HEK293 (cell line): ENCODE results near the gene C2CD2L.

Source experiments
- BCL11B ChIP-seq: fragments of 450-650 bp; formaldehyde crosslinking; IDR thresholded peaks from 2 replicates; pipeline ENCODE4 v1.5.1; 2016; ENCODE audit warnings: low read depth, missing biosample characterization, missing genetic modification characterization
- GFI1B ChIP-seq: fragments of 450-650 bp; formaldehyde crosslinking; IDR thresholded peaks from 2 replicates; pipeline ENCODE4 v1.5.1; 2016; ENCODE audit warnings: missing biosample characterization, missing genetic modification characterization
- GLI2 ChIP-seq: fragments of 450-650 bp; formaldehyde crosslinking; IDR thresholded peaks from 2 replicates; pipeline ENCODE4; 2017; ENCODE audit warnings: missing biosample characterization, missing genetic modification characterization, low read depth, borderline replicate concordance
- INSM2 ChIP-seq: fragments of 450-650 bp; formaldehyde crosslinking; IDR thresholded peaks from 2 replicates; pipeline ENCODE4 v1.5.1; 2016; ENCODE audit warnings: missing biosample characterization, missing genetic modification characterization
- KLF10 ChIP-seq: fragments of 450-650 bp; IDR thresholded peaks from 2 replicates; pipeline ENCODE4 v1.5.1; 2018; ENCODE audit warnings: missing biosample characterization, mild to moderate bottlenecking, missing genetic modification characterization
- KLF16 ChIP-seq: fragments of 450-650 bp; formaldehyde crosslinking; IDR thresholded peaks from 2 replicates; pipeline ENCODE4 v1.5.1; 2017; ENCODE audit warnings: missing biosample characterization, missing genetic modification characterization
- KLF9 ChIP-seq: fragments of 450-650 bp; formaldehyde crosslinking; IDR thresholded peaks from 2 replicates; pipeline ENCODE4 v1.5.1; 2016; ENCODE audit warnings: missing biosample characterization, missing genetic modification characterization, low read depth
- MYNN ChIP-seq: fragments of 450-650 bp; formaldehyde crosslinking; IDR thresholded peaks from 2 replicates; pipeline ENCODE4 v1.5.1; 2016; ENCODE audit warnings: missing biosample characterization, missing genetic modification characterization, borderline replicate concordance
- SCRT2 ChIP-seq: fragments of 450-650 bp; formaldehyde crosslinking; IDR thresholded peaks from 2 replicates; pipeline ENCODE4 v1.5.1; 2016; ENCODE audit warnings: missing biosample characterization, missing genetic modification characterization
- SP3 ChIP-seq: fragments of 450-650 bp; formaldehyde crosslinking; IDR thresholded peaks from 2 replicates; pipeline ENCODE4 v1.5.1; 2016; ENCODE audit warnings: missing biosample characterization, missing genetic modification characterization
- ZBTB17 ChIP-seq: fragments of 450-650 bp; formaldehyde crosslinking; IDR thresholded peaks from 2 replicates; pipeline ENCODE4 v1.5.1; 2016; ENCODE audit warnings: missing biosample characterization, missing genetic modification characterization
- ZBTB48 ChIP-seq: fragments of 450-650 bp; formaldehyde crosslinking; IDR thresholded peaks from 2 replicates; pipeline ENCODE4 v1.5.1; 2016; ENCODE audit warnings: missing biosample characterization, missing genetic modification characterization
- ZBTB7A ChIP-seq: fragments of 450-650 bp; formaldehyde crosslinking; IDR thresholded peaks from 2 replicates; pipeline ENCODE4 v1.5.1; 2016; ENCODE audit warnings: low read depth, missing biosample characterization, missing genetic modification characterization
- ZBTB8A ChIP-seq: fragments of 450-650 bp; formaldehyde crosslinking; IDR thresholded peaks from 2 replicates; pipeline ENCODE4 v1.5.1; 2016; ENCODE audit warnings: missing biosample characterization, missing genetic modification characterization
- ZNF138 ChIP-seq: fragments of 450-650 bp; formaldehyde crosslinking; IDR thresholded peaks from 2 replicates; pipeline ENCODE4 v1.5.1; 2016; ENCODE audit warnings: missing biosample characterization, missing genetic modification characterization, borderline replicate concordance
- ZNF169 ChIP-seq: fragments of 450-650 bp; formaldehyde crosslinking; IDR thresholded peaks from 2 replicates; pipeline ENCODE4 v1.5.1; 2016; ENCODE audit warnings: missing biosample characterization, missing genetic modification characterization
- ZNF394 ChIP-seq: fragments of 450-650 bp; formaldehyde crosslinking; IDR thresholded peaks from 2 replicates; pipeline ENCODE4 v1.5.1; 2016; ENCODE audit warnings: missing biosample characterization, missing genetic modification characterization, mild to moderate bottlenecking, moderate library complexity, borderline replicate concordance
- ZNF433 ChIP-seq: fragments of 450-650 bp; formaldehyde crosslinking; IDR thresholded peaks from 2 replicates; pipeline ENCODE4 v1.5.1; 2016; ENCODE audit warnings: missing biosample characterization, missing genetic modification characterization, low read depth
- ZNF518A ChIP-seq: fragments of 450-650 bp; formaldehyde crosslinking; conservative IDR thresholded peaks from 2 replicates; pipeline ENCODE4 v1.5.1; 2016; ENCODE audit warnings: low read depth, missing biosample characterization, missing genetic modification characterization
- ZNF521 ChIP-seq: fragments of 450-650 bp; formaldehyde crosslinking; IDR thresholded peaks from 2 replicates; pipeline ENCODE4 v1.5.1; 2017; ENCODE audit warnings: missing biosample characterization, mild to moderate bottlenecking, missing genetic modification characterization
- ZNF548 ChIP-seq: fragments of 450-650 bp; formaldehyde crosslinking; IDR thresholded peaks from 2 replicates; pipeline ENCODE4 v1.5.1; 2016; ENCODE audit warnings: missing biosample characterization, missing genetic modification characterization
- ZNF571 ChIP-seq: fragments of 450-650 bp; formaldehyde crosslinking; IDR thresholded peaks from 2 replicates; pipeline ENCODE4 v1.5.0; 2017; ENCODE audit warnings: missing biosample characterization, missing genetic modification characterization
- ZNF600 ChIP-seq: fragments of 450-650 bp; formaldehyde crosslinking; IDR thresholded peaks from 2 replicates; pipeline ENCODE4 v1.5.1; 2016; ENCODE audit warnings: missing biosample characterization, missing genetic modification characterization
- ZNF629 ChIP-seq: fragments of 450-650 bp; formaldehyde crosslinking; IDR thresholded peaks from 2 replicates; pipeline ENCODE4 v1.5.1; 2017; ENCODE audit warnings: missing biosample characterization, missing genetic modification characterization
- ZNF658 ChIP-seq: fragments of 450-650 bp; formaldehyde crosslinking; IDR thresholded peaks from 2 replicates; pipeline ENCODE4; 2016; ENCODE audit warnings: missing biosample characterization, missing genetic modification characterization
- ZXDB ChIP-seq: fragments of 450-650 bp; formaldehyde crosslinking; IDR thresholded peaks from 2 replicates; pipeline ENCODE4 v1.5.1; 2016; ENCODE audit warnings: missing biosample characterization, missing genetic modification characterization
- TF ChIP-seq, protein P1 (sequence below): fragments of 450-650 bp; formaldehyde crosslinking; IDR thresholded peaks from 2 replicates; pipeline ENCODE4 v1.5.0; 2017; ENCODE audit warnings: missing biosample characterization, missing genetic modification characterization, borderline replicate concordance
- TF ChIP-seq, protein P2 (sequence below): fragments of 450-650 bp; formaldehyde crosslinking; IDR thresholded peaks from 2 replicates; pipeline ENCODE4 v1.5.1; 2016; ENCODE audit warnings: missing biosample characterization, missing genetic modification characterization

Gene C2CD2L

DNA sequence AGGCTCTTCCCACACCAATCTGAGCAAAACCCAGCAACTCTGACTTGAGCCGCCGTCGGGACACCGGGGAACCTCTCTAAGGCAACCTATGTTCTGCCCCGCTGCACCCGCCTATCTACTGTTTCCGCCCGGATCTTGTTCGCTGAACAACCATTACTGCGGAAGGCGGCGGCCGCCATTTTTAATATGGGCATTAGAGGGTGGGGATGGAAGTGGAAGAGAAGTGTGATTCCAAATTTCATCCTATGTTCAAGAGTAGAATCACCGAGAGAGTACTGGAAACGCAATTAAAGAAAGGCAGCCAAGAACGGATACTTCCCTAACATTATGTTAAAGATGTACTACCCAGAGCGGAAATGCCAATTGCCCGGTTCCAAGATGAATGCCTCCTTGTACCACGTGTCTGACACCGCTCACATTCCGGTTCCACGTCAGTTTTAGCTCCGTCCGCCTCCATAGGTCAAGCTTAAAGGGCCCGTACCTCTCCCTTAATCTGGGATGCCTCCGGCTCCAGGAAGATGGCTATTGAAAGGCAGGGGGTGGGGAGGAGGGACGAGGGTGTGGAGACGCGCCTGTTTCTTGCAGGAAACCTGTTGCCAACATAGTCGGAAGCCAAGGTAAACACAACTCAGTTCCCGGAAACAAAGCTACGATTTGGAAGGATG lies 5.3 kb upstream of the C2CD2L start, which contains the start of gene DPAGT1 (continued):
- peak; percentile 69 for TF ChIP-seq KLF10 (tag by site-specific recombination)
- no peak for TF ChIP-seq GLI2 (tag by site-specific recombination)
- no peak for TF ChIP-seq ZNF433
- TF ChIP-seq ZNF394 (tag by site-specific recombination), result 0 out of 2 replicates have a peak, but pooled peaks have one; percentile 52
- TF ChIP-seq, protein P1, sequence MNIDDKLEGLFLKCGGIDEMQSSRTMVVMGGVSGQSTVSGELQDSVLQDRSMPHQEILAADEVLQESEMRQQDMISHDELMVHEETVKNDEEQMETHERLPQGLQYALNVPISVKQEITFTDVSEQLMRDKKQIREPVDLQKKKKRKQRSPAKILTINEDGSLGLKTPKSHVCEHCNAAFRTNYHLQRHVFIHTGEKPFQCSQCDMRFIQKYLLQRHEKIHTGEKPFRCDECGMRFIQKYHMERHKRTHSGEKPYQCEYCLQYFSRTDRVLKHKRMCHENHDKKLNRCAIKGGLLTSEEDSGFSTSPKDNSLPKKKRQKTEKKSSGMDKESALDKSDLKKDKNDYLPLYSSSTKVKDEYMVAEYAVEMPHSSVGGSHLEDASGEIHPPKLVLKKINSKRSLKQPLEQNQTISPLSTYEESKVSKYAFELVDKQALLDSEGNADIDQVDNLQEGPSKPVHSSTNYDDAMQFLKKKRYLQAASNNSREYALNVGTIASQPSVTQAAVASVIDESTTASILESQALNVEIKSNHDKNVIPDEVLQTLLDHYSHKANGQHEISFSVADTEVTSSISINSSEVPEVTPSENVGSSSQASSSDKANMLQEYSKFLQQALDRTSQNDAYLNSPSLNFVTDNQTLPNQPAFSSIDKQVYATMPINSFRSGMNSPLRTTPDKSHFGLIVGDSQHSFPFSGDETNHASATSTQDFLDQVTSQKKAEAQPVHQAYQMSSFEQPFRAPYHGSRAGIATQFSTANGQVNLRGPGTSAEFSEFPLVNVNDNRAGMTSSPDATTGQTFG (tag by site-specific recombination), result no peak
- TF ChIP-seq BCL11B (tag by site-specific recombination), result no peak
- TF ChIP-seq SP3 (tag by site-specific recombination), result peak; percentile 74
- TF ChIP-seq ZNF138 (tag by site-specific recombination), result no peak
- TF ChIP-seq KLF9 (tag by site-specific recombination), result peak; percentile 37; the same call in 1 of the 2 replicates
- TF ChIP-seq KLF16 (tag by site-specific recombination), result peak; percentile 57; the same call in 1 of the 2 replicates
- TF ChIP-seq ZNF521 (tag by site-specific recombination), result no peak
- peak; percentile 79 for TF ChIP-seq ZNF629 (tag by site-specific recombination)
- TF ChIP-seq ZBTB17 (tag by site-specific recombination), result peak; percentile 84
- peak; percentile 99 for TF ChIP-seq SCRT2 (tag by site-specific recombination)
- TF ChIP-seq GFI1B (tag by site-specific recombination), result no peak
- TF ChIP-seq ZNF548, result no peak
- TF ChIP-seq ZNF600 (tag by site-specific recombination), result peak; percentile 76
- TF ChIP-seq MYNN (tag by site-specific recombination), result no peak
- no peak for TF ChIP-seq ZNF571 (tag by site-specific recombination)
- TF ChIP-seq ZXDB (tag by site-specific recombination), result peak; percentile 86
- no peak for TF ChIP-seq ZNF169 (tag by site-specific recombination)
- no peak for TF ChIP-seq ZBTB7A (tag by site-specific recombination)
- TF ChIP-seq INSM2 (tag by site-specific recombination), result peak; percentile 64; the same call in 1 of the 2 replicates
- TF ChIP-seq, protein P2, sequence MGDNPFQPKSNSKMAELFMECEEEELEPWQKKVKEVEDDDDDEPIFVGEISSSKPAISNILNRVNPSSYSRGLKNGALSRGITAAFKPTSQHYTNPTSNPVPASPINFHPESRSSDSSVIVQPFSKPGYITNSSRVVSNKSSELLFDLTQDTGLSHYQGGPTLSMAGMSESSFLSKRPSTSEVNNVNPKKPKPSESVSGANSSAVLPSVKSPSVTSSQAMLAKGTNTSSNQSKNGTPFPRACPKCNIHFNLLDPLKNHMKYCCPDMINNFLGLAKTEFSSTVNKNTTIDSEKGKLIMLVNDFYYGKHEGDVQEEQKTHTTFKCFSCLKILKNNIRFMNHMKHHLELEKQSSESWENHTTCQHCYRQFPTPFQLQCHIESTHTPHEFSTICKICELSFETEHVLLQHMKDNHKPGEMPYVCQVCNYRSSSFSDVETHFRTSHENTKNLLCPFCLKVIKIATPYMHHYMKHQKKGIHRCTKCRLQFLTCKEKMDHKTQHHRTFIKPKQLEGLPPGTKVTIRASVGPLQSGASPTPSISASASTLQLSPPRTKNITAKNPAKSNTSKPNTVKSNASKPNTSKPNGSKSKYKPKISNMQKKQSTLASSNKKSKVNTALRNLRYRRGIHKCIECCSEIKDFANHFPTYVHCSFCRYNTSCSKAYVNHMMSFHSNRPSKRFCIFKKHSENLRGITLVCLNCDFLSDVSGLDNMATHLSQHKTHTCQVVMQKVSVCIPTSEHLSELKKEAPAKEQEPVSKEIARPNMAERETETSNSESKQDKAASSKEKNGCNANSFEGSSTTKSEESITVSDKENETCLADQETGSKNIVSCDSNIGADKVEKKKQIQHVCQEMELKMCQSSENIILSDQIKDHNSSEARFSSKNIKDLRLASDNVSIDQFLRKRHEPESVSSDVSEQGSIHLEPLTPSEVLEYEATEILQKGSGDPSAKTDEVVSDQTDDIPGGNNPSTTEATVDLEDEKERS (tag by site-specific recombination), result no peak
- TF ChIP-seq ZBTB8A, result peak; percentile 10; the same call in 1 of the 2 replicates
- TF ChIP-seq ZBTB48, result no peak
- no peak for TF ChIP-seq ZNF658 (tag by site-specific recombination)
- peak; percentile 83 for TF ChIP-seq ZNF518A (tag by site-specific recombination)
